H1 (cell line): Measurements from ENCODE around the gene VENTX.

Experiments used
- EZH2 ChIP-seq: fragments of 200-600 bp; sonication (generic); IDR thresholded peaks from 2 replicates; pipeline ENCODE4 v1.7.1; 2012; ENCODE audit warnings: low read depth, mild to moderate bottlenecking, moderate library complexity, low read length, inconsistent platforms; ENCODE audit not compliant: severe bottlenecking
- GABPA ChIP-seq: IDR thresholded peaks from 2 replicates; pipeline ENCODE4 v1.6.1; 2011; ENCODE audit warnings: mild to moderate bottlenecking, low read length, moderate library complexity, borderline replicate concordance; ENCODE audit not compliant: insufficient read depth
- POLR2A ChIP-seq, 2 experiments: IDR thresholded peaks; 1 replicate in 1 of 2; 2 replicates in 1 of 2; pipeline ENCODE4 v1.6.1; 2011; ENCODE audit warnings: low read depth in 2 of 2, low read length in 2 of 2, mild to moderate bottlenecking in 2 of 2; ENCODE audit errors: control extremely low read depth in 1 of 2
- POLR2AphosphoS5 ChIP-seq: IDR thresholded peaks from 2 replicates; pipeline ENCODE4 v1.6.1; 2011; ENCODE audit warnings: low read depth, low read length
- RXRA ChIP-seq: IDR thresholded peaks from 2 replicates; pipeline ENCODE4 v1.6.1; 2011; ENCODE audit warnings: low read depth, mild to moderate bottlenecking, low read length, moderate library complexity; ENCODE audit not compliant: insufficient read depth
- SAP30 ChIP-seq: fragments of 300-600 bp; sonication (generic); IDR thresholded peaks from 2 replicates; pipeline ENCODE4 v1.7.1; 2012; ENCODE audit warnings: low read length, moderate library complexity, mild to moderate bottlenecking, inconsistent platforms; ENCODE audit not compliant: insufficient read depth, insufficient replicate concordance
- SP1 ChIP-seq: IDR thresholded peaks from 2 replicates; pipeline ENCODE4 v1.6.1; 2011; ENCODE audit warnings: low read depth, low read length
- TF ChIP-seq, protein P1 (sequence below), 3 experiments: IDR thresholded peaks; 1 replicate in 2 of 3; 2 replicates in 1 of 3; pipeline versions ENCODE4 v1.5.1 to v1.6.1; 2011; ENCODE audit warnings: low read length in 3 of 3, mild to moderate bottlenecking in 3 of 3, inconsistent platforms in 2 of 3, low read depth in 1 of 3, moderate library complexity in 1 of 3; ENCODE audit not compliant: insufficient read depth in 1 of 3; ENCODE audit errors: control extremely low read depth in 1 of 3

DNA sequence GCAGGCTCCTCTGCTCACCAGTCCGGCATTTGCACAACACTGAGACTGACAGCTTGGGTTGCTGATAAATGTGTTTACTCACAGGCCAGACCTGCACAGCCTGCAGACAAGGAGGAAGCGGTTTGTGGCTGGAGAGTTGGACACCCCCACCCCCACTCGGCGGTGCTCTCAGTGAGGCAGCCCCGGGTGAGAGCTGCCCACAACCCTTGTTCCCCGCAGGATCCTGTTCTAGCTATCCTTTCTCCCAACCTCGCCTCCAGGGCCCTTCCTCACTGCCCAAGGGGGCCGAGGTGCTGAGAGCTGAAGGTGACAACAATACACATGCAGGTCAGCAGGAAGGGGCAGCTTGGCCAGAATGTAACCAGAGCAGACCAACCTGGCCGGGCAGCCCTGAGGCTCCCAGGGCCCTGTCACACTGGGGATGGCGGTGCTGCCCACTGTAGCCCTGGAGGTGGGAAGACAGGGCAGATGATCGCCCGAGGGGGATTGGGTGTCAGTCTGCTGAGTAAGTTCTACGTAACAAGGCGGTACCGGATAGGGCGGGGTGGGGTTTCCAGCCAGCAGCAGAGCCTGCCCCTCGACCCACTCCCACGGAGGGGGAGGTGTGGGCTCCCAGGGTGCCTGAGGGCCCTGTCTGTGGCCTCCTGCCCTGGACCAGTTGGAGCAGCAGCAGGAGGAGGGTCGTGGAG lies 41.1 kb downstream of the VENTX start:
- TF ChIP-seq, protein P1, sequence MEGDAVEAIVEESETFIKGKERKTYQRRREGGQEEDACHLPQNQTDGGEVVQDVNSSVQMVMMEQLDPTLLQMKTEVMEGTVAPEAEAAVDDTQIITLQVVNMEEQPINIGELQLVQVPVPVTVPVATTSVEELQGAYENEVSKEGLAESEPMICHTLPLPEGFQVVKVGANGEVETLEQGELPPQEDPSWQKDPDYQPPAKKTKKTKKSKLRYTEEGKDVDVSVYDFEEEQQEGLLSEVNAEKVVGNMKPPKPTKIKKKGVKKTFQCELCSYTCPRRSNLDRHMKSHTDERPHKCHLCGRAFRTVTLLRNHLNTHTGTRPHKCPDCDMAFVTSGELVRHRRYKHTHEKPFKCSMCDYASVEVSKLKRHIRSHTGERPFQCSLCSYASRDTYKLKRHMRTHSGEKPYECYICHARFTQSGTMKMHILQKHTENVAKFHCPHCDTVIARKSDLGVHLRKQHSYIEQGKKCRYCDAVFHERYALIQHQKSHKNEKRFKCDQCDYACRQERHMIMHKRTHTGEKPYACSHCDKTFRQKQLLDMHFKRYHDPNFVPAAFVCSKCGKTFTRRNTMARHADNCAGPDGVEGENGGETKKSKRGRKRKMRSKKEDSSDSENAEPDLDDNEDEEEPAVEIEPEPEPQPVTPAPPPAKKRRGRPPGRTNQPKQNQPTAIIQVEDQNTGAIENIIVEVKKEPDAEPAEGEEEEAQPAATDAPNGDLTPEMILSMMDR (IDR thresholded peaks at IDR 0.05; ENCODE audit: control extremely low read depth in 1 of 3, insufficient read depth in 1 of 3, low read depth in 1 of 3, low read length in 3 of 3), result no peak
- no peak for TF ChIP-seq POLR2AphosphoS5
- no peak for TF ChIP-seq SAP30
- no peak for TF ChIP-seq GABPA
- no peak for TF ChIP-seq POLR2A (IDR thresholded peaks at IDR 0.05; ENCODE audit: control extremely low read depth in 1 of 2, low read depth in 2 of 2, low read length in 2 of 2)
- TF ChIP-seq EZH2, result no peak
- TF ChIP-seq RXRA, result no peak
- no peak for TF ChIP-seq SP1
